ENCODE results near the gene TMEM94. TPM values are rescaled to one million over a fixed set of nuclear protein-coding genes. Genes with fewer than 3 reads are reported as not detected.
A peak's percentile ranks its signal among the peaks of the same experiment; 100 is the strongest.

Gene TMEM94
- total and polyA plus RNA-seq, 3 experiments from 2014 or later = 18.8 to 66.0 (median 63.3) TPM

DNA sequence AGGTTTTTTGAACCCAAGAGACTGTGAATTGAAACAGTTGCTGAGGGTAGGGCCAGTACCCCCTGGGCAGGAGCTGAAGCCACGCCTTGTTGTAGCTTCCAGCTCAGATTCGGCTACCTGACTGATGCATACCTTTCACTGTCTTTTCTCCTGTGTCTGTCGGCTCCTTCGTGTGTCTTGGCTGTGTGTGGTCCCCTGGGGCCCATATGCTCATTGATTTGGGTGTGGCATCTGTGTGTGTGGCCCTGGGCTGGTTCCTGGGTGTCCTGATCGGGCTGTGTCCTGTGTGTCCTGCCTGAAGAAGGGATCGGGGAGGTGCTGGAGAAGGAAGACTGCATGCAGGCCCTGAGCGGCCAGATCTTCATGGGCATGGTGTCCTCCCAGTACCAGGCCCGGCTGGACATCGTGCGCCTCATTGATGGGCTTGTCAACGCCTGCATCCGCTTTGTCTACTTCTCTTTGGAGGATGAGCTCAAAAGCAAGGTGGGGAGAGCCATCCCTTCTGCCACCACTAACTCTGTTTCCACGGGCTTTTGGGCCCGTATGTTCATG lies 38.0 kb downstream of the TMEM94 start:
- Mint-ChIP-seq H3K9me3 (no peaks in the 10 kb centered on the region), H3K27ac (no peak overlapping the region), H3K4me3 (no peak overlapping the region), H3K36me3 (peaks cover 0 to 80% (median 4%) of the 10 kb centered on the region in 3 donors), H3K27me3 (no peaks in the 10 kb centered on the region), H3K4me1 (peaks cover 0 to 2% (median 0%) of the 10 kb centered on the region in 3 donors)
- Histone ChIP-seq H3K9me3 (ENCODE audit: low read length) (no peaks in the 10 kb centered on the region), H3K36me3 (ENCODE audit: insufficient read depth, low read length) (peaks cover 9% of the 10 kb centered on the region), H3K27me3 (ENCODE audit: insufficient read depth, low read length, poor library complexity, severe bottlenecking) (no peaks in the 10 kb centered on the region), H3K4me3 (ENCODE audit: low read length) (no peak overlapping the region), H3K4me1 (ENCODE audit: insufficient read depth, low read length) (no peaks in the 10 kb centered on the region), H3K27ac (ENCODE audit: low read depth, low read length) (no peak overlapping the region)
- ChIA-PET CTCF (no interaction called here), POLR2A (no interaction called here)
- DNase-seq = no peak

DNA sequence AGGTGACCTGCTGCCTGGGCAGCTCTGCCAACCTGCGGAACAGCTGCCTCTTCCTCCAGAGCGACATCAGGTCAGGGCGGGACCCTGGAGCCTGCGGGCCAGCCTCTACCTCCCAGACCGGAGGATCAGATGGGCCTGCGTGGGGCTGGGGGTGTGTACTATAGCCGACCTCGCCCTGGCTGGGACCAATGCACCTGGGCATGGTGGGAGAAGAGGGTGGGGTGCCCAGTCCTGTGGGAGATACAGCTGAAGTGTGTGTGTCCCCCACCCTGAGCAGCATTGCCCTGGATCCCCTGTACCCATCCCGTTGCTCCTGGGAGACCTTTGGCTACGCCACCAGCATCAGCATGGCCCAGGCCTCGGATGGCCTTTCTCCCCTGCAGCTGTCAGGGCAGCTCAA lies 39.6 kb downstream of the TMEM94 start:
- peaks cover 0 to 86% (median 4%) of the 10 kb centered on the region in 3 donors for H3K36me3 Mint-ChIP-seq
- H3K4me1 ChIP-seq (ENCODE audit: insufficient read depth, low read length) = no peaks in the 10 kb centered on the region

GRCh38 chr17:75498039-75498725 lies 41.7 kb downstream of the TMEM94 start:
- Mint-ChIP-seq H3K9me3 (no peaks in the 10 kb centered on the region), H3K4me1 (no peaks in the 10 kb centered on the region), H3K27me3 (no peaks in the 10 kb centered on the region), H3K27ac (peak overlapping the region in 3 of 8 donors; percentile 28 to 72 (median 47)), H3K4me3 (no peak overlapping the region), H3K36me3 (peaks cover 0 to 69% (median 4%) of the 10 kb centered on the region in 3 donors)
- no peaks in the 10 kb centered on the region for H3K4me1 ChIP-seq (ENCODE audit: insufficient read depth, low read length)
- no peaks in the 10 kb centered on the region for H3K9me3 ChIP-seq (ENCODE audit: low read length)
- DNase-seq = no peak
- H3K27me3 ChIP-seq (ENCODE audit: insufficient read depth, low read length, poor library complexity, severe bottlenecking) = no peaks in the 10 kb centered on the region
- no peak overlapping the region for H3K4me3 ChIP-seq (ENCODE audit: low read length)
- H3K36me3 ChIP-seq (ENCODE audit: insufficient read depth, low read length) = peaks cover 9% of the 10 kb centered on the region
- POLR2A ChIA-PET = no interaction called here
- CTCF ChIA-PET = interaction anchor here (1.2 kb wide), 1 partner anchor 17 kb away, joined by 4 read pairs; no protein-coding TSS in a partner anchor
- no peak overlapping the region for H3K27ac ChIP-seq (ENCODE audit: low read depth, low read length)

More for the DNA sequence above, 39.6 kb downstream of the TMEM94 start:
- ChIA-PET POLR2A (no interaction called here), CTCF (no interaction called here)
- H3K4me3 ChIP-seq (ENCODE audit: low read length) = no peak overlapping the region
- no peak overlapping the region for H3K4me3 Mint-ChIP-seq
- H3K27me3 Mint-ChIP-seq = no peaks in the 10 kb centered on the region
- peak overlapping the region in 1 of 8 donors; percentile 60 for H3K27ac Mint-ChIP-seq
- H3K27ac ChIP-seq (ENCODE audit: low read depth, low read length) = no peak overlapping the region
- H3K27me3 ChIP-seq (ENCODE audit: insufficient read depth, low read length, poor library complexity, severe bottlenecking) = no peaks in the 10 kb centered on the region
- no peaks in the 10 kb centered on the region for H3K4me1 Mint-ChIP-seq
- no peaks in the 10 kb centered on the region for H3K9me3 ChIP-seq (ENCODE audit: low read length)
- DNase-seq = no peak
- peaks cover 9% of the 10 kb centered on the region for H3K36me3 ChIP-seq (ENCODE audit: insufficient read depth, low read length)
- no peaks in the 10 kb centered on the region for H3K9me3 Mint-ChIP-seq

- Mint-ChIP-seq H3K27me3 (no peaks in the 10 kb centered on the region), H3K36me3 (peaks cover 0 to 63% (median 4%) of the 10 kb centered on the region in 3 donors), H3K27ac (peak overlapping the region in 2 of 8 donors; percentile 50 to 72), H3K4me3 (no peak overlapping the region), H3K4me1 (no peaks in the 10 kb centered on the region), H3K9me3 (no peaks in the 10 kb centered on the region)
- ChIA-PET POLR2A (no interaction called here), CTCF (interaction anchor here (1.2 kb wide), 1 partner anchor 18 kb away, joined by 4 read pairs; no protein-coding TSS in a partner anchor)
- no peak overlapping the region for H3K4me3 ChIP-seq (ENCODE audit: low read length)
- no peak for DNase-seq
- H3K9me3 ChIP-seq (ENCODE audit: low read length) = no peaks in the 10 kb centered on the region
- peaks cover 9% of the 10 kb centered on the region for H3K36me3 ChIP-seq (ENCODE audit: insufficient read depth, low read length)
- no peaks in the 10 kb centered on the region for H3K4me1 ChIP-seq (ENCODE audit: insufficient read depth, low read length)
- no peak overlapping the region for H3K27ac ChIP-seq (ENCODE audit: low read depth, low read length)
- no peaks in the 10 kb centered on the region for H3K27me3 ChIP-seq (ENCODE audit: insufficient read depth, low read length, poor library complexity, severe bottlenecking)
Observed at GRCh38 chr17:75498726-75499213, 42.3 kb downstream of the TMEM94 start.

DNA sequence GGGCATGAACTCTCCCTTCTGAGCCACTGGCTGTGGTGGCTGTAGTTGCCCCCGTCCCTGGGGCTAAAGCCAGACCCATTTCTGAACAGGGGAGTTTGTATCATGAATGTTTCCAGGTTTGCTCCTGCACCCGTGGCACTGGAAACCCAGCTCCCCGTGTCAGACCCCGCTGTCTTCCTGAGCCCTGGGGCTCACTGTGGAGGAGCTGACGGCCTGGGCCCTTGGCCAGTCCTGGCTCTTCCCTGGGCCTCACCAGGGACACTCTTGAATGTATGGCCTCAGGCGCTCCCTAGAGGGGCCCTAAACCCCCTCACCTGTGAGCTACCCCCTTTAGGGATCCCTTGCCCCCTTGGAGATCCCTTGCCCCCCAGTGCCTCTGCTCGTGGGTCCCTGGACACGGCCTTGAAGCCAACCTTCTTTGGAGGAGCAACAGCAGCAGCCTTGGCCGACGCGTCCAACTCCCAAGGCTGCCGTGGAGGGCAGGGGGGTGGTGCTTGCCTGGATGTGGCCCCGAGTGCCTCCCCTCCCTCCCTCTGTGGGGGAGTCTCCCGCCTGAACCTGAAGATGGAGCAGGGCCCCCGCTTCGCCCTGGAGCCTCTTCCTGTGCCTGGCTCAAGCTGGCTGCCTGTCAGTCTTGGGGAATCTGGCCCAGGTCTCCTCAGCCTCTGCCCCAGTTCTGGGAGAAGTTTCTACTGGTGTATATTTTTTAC lies 43.0 kb downstream of the TMEM94 start:
- Mint-ChIP-seq H3K36me3 (peaks cover 0 to 57% (median 2%) of the 10 kb centered on the region in 3 donors), H3K27me3 (no peaks in the 10 kb centered on the region), H3K27ac (peak overlapping the region in 1 of 8 donors; percentile 90), H3K4me3 (no peak overlapping the region), H3K4me1 (peaks cover 0 to 4% (median 0%) of the 10 kb centered on the region in 3 donors), H3K9me3 (no peaks in the 10 kb centered on the region)
- no peak overlapping the region for H3K27ac ChIP-seq (ENCODE audit: low read depth, low read length)
- H3K9me3 ChIP-seq (ENCODE audit: low read length) = no peaks in the 10 kb centered on the region
- ChIA-PET CTCF (no interaction called here), POLR2A (no interaction called here)
- peaks cover 6% of the 10 kb centered on the region for H3K4me1 ChIP-seq (ENCODE audit: insufficient read depth, low read length)
- peaks cover 4% of the 10 kb centered on the region for H3K36me3 ChIP-seq (ENCODE audit: insufficient read depth, low read length)
- no peak overlapping the region for H3K4me3 ChIP-seq (ENCODE audit: low read length)
- DNase-seq = no peak
- H3K27me3 ChIP-seq (ENCODE audit: insufficient read depth, low read length, poor library complexity, severe bottlenecking) = no peaks in the 10 kb centered on the region

GRCh38 chr17:75500419-75501216 lies 44.2 kb downstream of the TMEM94 start:
- CTCF ChIA-PET = interaction anchor here (1.4 kb wide), 1 partner anchor 16 kb away, joined by 3 read pairs; the partner anchor contains the start of gene TSEN54

GRCh38 chr17:75501378-75502071 lies 45.1 kb downstream of the TMEM94 start:
- no peaks in the 10 kb centered on the region for H3K9me3 ChIP-seq (ENCODE audit: low read length)
- CTCF ChIA-PET = interaction anchor here (1.4 kb wide), 1 partner anchor 15 kb away, joined by 3 read pairs; the partner anchor contains the start of gene TSEN54
- Mint-ChIP-seq H3K27me3 (no peaks in the 10 kb centered on the region), H3K9me3 (no peaks in the 10 kb centered on the region), H3K4me3 (no peak overlapping the region), H3K36me3 (peaks cover 0 to 36% (median 1%) of the 10 kb centered on the region in 3 donors), H3K4me1 (peaks cover 0 to 4% (median 0%) of the 10 kb centered on the region in 3 donors), H3K27ac (no peak overlapping the region)
- H3K27me3 ChIP-seq (ENCODE audit: insufficient read depth, low read length, poor library complexity, severe bottlenecking) = no peaks in the 10 kb centered on the region
- no peak overlapping the region for H3K27ac ChIP-seq (ENCODE audit: low read depth, low read length)
- POLR2A ChIA-PET = no interaction called here
- DNase-seq = no peak
- no peak overlapping the region for H3K4me3 ChIP-seq (ENCODE audit: low read length)
- peaks cover 6% of the 10 kb centered on the region for H3K4me1 ChIP-seq (ENCODE audit: insufficient read depth, low read length)
- no peaks in the 10 kb centered on the region for H3K36me3 ChIP-seq (ENCODE audit: insufficient read depth, low read length)

More at GRCh38 chr17:75500419-75501216, 44.2 kb downstream of the TMEM94 start:
- POLR2A ChIA-PET = no interaction called here
- H3K27me3 Mint-ChIP-seq = no peaks in the 10 kb centered on the region
- no peak overlapping the region for H3K4me3 Mint-ChIP-seq
- DNase-seq = no peak
- H3K4me1 ChIP-seq (ENCODE audit: insufficient read depth, low read length) = peaks cover 6% of the 10 kb centered on the region
- no peak overlapping the region for H3K4me3 ChIP-seq (ENCODE audit: low read length)
- no peaks in the 10 kb centered on the region for H3K27me3 ChIP-seq (ENCODE audit: insufficient read depth, low read length, poor library complexity, severe bottlenecking)
- no peaks in the 10 kb centered on the region for H3K36me3 ChIP-seq (ENCODE audit: insufficient read depth, low read length)
- no peaks in the 10 kb centered on the region for H3K9me3 ChIP-seq (ENCODE audit: low read length)
- H3K36me3 Mint-ChIP-seq = peaks cover 0 to 46% (median 1%) of the 10 kb centered on the region in 3 donors
- H3K9me3 Mint-ChIP-seq = no peaks in the 10 kb centered on the region
- H3K4me1 Mint-ChIP-seq = peaks cover 0 to 4% (median 0%) of the 10 kb centered on the region in 3 donors
- no peak overlapping the region for H3K27ac Mint-ChIP-seq
- no peak overlapping the region for H3K27ac ChIP-seq (ENCODE audit: low read depth, low read length)

Measured in CD8-positive, alpha-beta memory T cell (primary cell).